ENCODE results near the gene ZCCHC8.

ZCCHC8 gene

GRCh38 chr12:122500685-122501488 is at the start of gene ZCCHC8:
ZCCHC8 (minus strand) TSS chr12:122500932; CDS start chr12:122500840, 92 bp downstream.
- TF ChIP-seq LEF1 (IDR thresholded peaks at IDR 0.05; ENCODE audit: borderline replicate concordance) (no peak), ARNT (IDR thresholded peaks at IDR 0.05) (peak; percentile 93), ELF4 (IDR thresholded peaks at IDR 0.05) (peak; percentile 39; the same call in 1 of the 2 replicates)
- TF ChIP-seq, protein P1, sequence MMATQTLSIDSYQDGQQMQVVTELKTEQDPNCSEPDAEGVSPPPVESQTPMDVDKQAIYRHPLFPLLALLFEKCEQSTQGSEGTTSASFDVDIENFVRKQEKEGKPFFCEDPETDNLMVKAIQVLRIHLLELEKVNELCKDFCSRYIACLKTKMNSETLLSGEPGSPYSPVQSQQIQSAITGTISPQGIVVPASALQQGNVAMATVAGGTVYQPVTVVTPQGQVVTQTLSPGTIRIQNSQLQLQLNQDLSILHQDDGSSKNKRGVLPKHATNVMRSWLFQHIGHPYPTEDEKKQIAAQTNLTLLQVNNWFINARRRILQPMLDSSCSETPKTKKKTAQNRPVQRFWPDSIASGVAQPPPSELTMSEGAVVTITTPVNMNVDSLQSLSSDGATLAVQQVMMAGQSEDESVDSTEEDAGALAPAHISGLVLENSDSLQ (IDR thresholded peaks at IDR 0.05) = no peak
- CTCF ChIA-PET = interaction anchor here (0.6 kb wide), 1 partner anchor 139 kb away, joined by 3 read pairs; no protein-coding TSS in a partner anchor
- peak; percentile 88 for DNase-seq (ENCODE audit: extremely low spot score)
- POLR2A ChIA-PET = interaction anchor here (0.7 to 5.3 kb wide), 23 partner anchors 9 to 252 kb away, joined by 3 to 47 read pairs (median 5); partner anchors contain the start of genes CLIP1, DENR, KNTC1 and RSRC2

GRCh38 chr12:122547330-122547729 is 46.6 kb upstream of the ZCCHC8 start:
- no peak for TF ChIP-seq FOXA1 (IDR thresholded peaks at IDR 0.05)
- no peak for TF ChIP-seq ELF4 (IDR thresholded peaks at IDR 0.05)
- TF ChIP-seq, protein P1 (IDR thresholded peaks at IDR 0.05) = no peak
- no peak for TF ChIP-seq ZNF384 (IDR thresholded peaks at IDR 0.05)
- TF ChIP-seq BHLHE40 (IDR thresholded peaks at IDR 0.05; ENCODE audit: borderline replicate concordance) = no peak
- no peak for TF ChIP-seq SP1 (IDR thresholded peaks at IDR 0.05)
- TF ChIP-seq HDGF (IDR thresholded peaks at IDR 0.05; ENCODE audit: borderline replicate concordance) = no peak
- no peak for TF ChIP-seq NFRKB (IDR thresholded peaks at IDR 0.05)
- TF ChIP-seq FOXM1 (IDR thresholded peaks at IDR 0.05; ENCODE audit: borderline replicate concordance) = no peak
- no peak for TF ChIP-seq FOXK2 (IDR thresholded peaks at IDR 0.05)
- no peak for TF ChIP-seq SUZ12 (IDR thresholded peaks at IDR 0.05)
- no peak for TF ChIP-seq TARDBP (IDR thresholded peaks at IDR 0.05)
- no peak for TF ChIP-seq L3MBTL2 (conservative IDR thresholded peaks at IDR 0.05)
- TF ChIP-seq CTBP1 (IDR thresholded peaks at IDR 0.05; ENCODE audit: borderline replicate concordance) = no peak
- no peak for TF ChIP-seq ARNT (IDR thresholded peaks at IDR 0.05)
- DNase-seq (ENCODE audit: extremely low spot score) = no peak
- ChIA-PET POLR2A (interaction anchor here (1.2 kb wide), 1 partner anchor 12 kb away, joined by 3 read pairs; no protein-coding TSS in a partner anchor), CTCF (no interaction called here)

GRCh38 chr12:122545855-122546254 is 45.1 kb upstream of the ZCCHC8 start:
- POLR2A ChIA-PET = interaction anchor here (1.2 kb wide), 1 partner anchor 11 kb away, joined by 3 read pairs; no protein-coding TSS in a partner anchor
- no peak for DNase-seq (ENCODE audit: extremely low spot score)
- CTCF ChIA-PET = no interaction called here
- TF ChIP-seq FOXM1 (IDR thresholded peaks at IDR 0.05; ENCODE audit: borderline replicate concordance) = no peak
- no peak for TF ChIP-seq HDGF (IDR thresholded peaks at IDR 0.05; ENCODE audit: borderline replicate concordance)
- no peak for TF ChIP-seq NFRKB (IDR thresholded peaks at IDR 0.05)
- TF ChIP-seq ELF4 (IDR thresholded peaks at IDR 0.05) = no peak
- TF ChIP-seq ZNF384 (IDR thresholded peaks at IDR 0.05) = no peak
- no peak for TF ChIP-seq SP1 (IDR thresholded peaks at IDR 0.05)
- no peak for TF ChIP-seq FOXA1 (IDR thresholded peaks at IDR 0.05)
- no peak for TF ChIP-seq ARNT (IDR thresholded peaks at IDR 0.05)
- TF ChIP-seq TARDBP (IDR thresholded peaks at IDR 0.05) = no peak
- no peak for TF ChIP-seq LEF1 (IDR thresholded peaks at IDR 0.05; ENCODE audit: borderline replicate concordance)
- TF ChIP-seq FOXK2 (IDR thresholded peaks at IDR 0.05) = no peak
- no peak for TF ChIP-seq CTBP1 (IDR thresholded peaks at IDR 0.05; ENCODE audit: borderline replicate concordance)
- TF ChIP-seq BHLHE40 (IDR thresholded peaks at IDR 0.05; ENCODE audit: borderline replicate concordance) = no peak
- no peak for TF ChIP-seq L3MBTL2 (conservative IDR thresholded peaks at IDR 0.05)
- TF ChIP-seq, protein P1 (IDR thresholded peaks at IDR 0.05) = no peak
- no peak for TF ChIP-seq SUZ12 (IDR thresholded peaks at IDR 0.05)

- no peak for DNase-seq (ENCODE audit: extremely low spot score)
- no peak for TF ChIP-seq FOXM1 (IDR thresholded peaks at IDR 0.05; ENCODE audit: borderline replicate concordance)
- TF ChIP-seq HDGF (IDR thresholded peaks at IDR 0.05; ENCODE audit: borderline replicate concordance) = no peak
- TF ChIP-seq FOXA1 (IDR thresholded peaks at IDR 0.05) = no peak
- no peak for TF ChIP-seq ELF4 (IDR thresholded peaks at IDR 0.05)
- TF ChIP-seq NFRKB (IDR thresholded peaks at IDR 0.05) = no peak
- TF ChIP-seq LEF1 (IDR thresholded peaks at IDR 0.05; ENCODE audit: borderline replicate concordance) = no peak
- TF ChIP-seq ZNF384 (IDR thresholded peaks at IDR 0.05) = no peak
- TF ChIP-seq, protein P1 (IDR thresholded peaks at IDR 0.05) = no peak
- TF ChIP-seq SUZ12 (IDR thresholded peaks at IDR 0.05) = no peak
- no peak for TF ChIP-seq BHLHE40 (IDR thresholded peaks at IDR 0.05; ENCODE audit: borderline replicate concordance)
- TF ChIP-seq FOXK2 (IDR thresholded peaks at IDR 0.05) = no peak
- no peak for TF ChIP-seq ARNT (IDR thresholded peaks at IDR 0.05)
- no peak for TF ChIP-seq CTBP1 (IDR thresholded peaks at IDR 0.05; ENCODE audit: borderline replicate concordance)
- no peak for TF ChIP-seq L3MBTL2 (conservative IDR thresholded peaks at IDR 0.05)
- TF ChIP-seq TARDBP (IDR thresholded peaks at IDR 0.05) = no peak
- ChIA-PET CTCF (no interaction called here), POLR2A (no interaction called here)
These were observed 43.8 kb upstream of the ZCCHC8 start for GRCh38 chr12:122544537-122544936.

- ChIA-PET CTCF (no interaction called here), POLR2A (interaction anchor here (0.8 to 1.4 kb wide), 2 partner anchors 13 to 17 kb away, joined by 3 to 4 read pairs; no protein-coding TSS in a partner anchor)
- no peak for DNase-seq (ENCODE audit: extremely low spot score)
- no peak for TF ChIP-seq NFRKB (IDR thresholded peaks at IDR 0.05)
- TF ChIP-seq HDGF (IDR thresholded peaks at IDR 0.05; ENCODE audit: borderline replicate concordance) = no peak
- TF ChIP-seq ELF4 (IDR thresholded peaks at IDR 0.05) = no peak
- no peak for TF ChIP-seq FOXM1 (IDR thresholded peaks at IDR 0.05; ENCODE audit: borderline replicate concordance)
- no peak for TF ChIP-seq SUZ12 (IDR thresholded peaks at IDR 0.05)
- TF ChIP-seq L3MBTL2 (conservative IDR thresholded peaks at IDR 0.05) = no peak
These were observed 37.8 kb upstream of the ZCCHC8 start for GRCh38 chr12:122538496-122538895.

Measured in HEK293T (cell line).